ENCODE data around the gene CCAR1.
"Not testable (repeated sequence)": the region's sequence is repeated elsewhere in the genome, so short reads cannot be mapped to it uniquely, and the experiment has no call there.

Gene CCAR1

GRCh38 chr10:68720793-68721672, at the start of gene CCAR1:
CCAR1 (plus strand) TSS chr10:68721239; CDS start chr10:68722505, 1,266 bp downstream.
- DNase-seq: peak; percentile 98

- no peak for DNase-seq
These were observed 36.6 kb upstream of the CCAR1 start for GRCh38 chr10:68684413-68684812.

GRCh38 chr10:68696018-68696417, 25.0 kb upstream of the CCAR1 start:
- DNase-seq: no peak

- DNase-seq: no peak
These were observed 23.9 kb upstream of the CCAR1 start for GRCh38 chr10:68697106-68697505.

GRCh38 chr10:68700197-68700596, 20.8 kb upstream of the CCAR1 start:
- DNase-seq: no peak

GRCh38 chr10:68705548-68705947, 15.5 kb upstream of the CCAR1 start:
- no peak for DNase-seq

- DNase-seq: not testable (repeated sequence)
These were observed 12.1 kb upstream of the CCAR1 start for GRCh38 chr10:68708987-68709386.

- DNase-seq: not testable (repeated sequence)
These were observed 8.0 kb upstream of the CCAR1 start for GRCh38 chr10:68713065-68713464.

GRCh38 chr10:68717435-68717834, 3.6 kb upstream of the CCAR1 start:
- DNase-seq: no peak

GRCh38 chr10:68721673-68722335, 765 bp downstream of the CCAR1 start:
- no peak for DNase-seq

- DNase-seq: no peak
These were observed 4.0 kb downstream of the CCAR1 start for GRCh38 chr10:68725016-68725415.

- no peak for DNase-seq
These were observed 6.1 kb downstream of the CCAR1 start for GRCh38 chr10:68727146-68727545.

- DNase-seq: no peak
These were observed 11.6 kb downstream of the CCAR1 start for GRCh38 chr10:68732651-68733050.

- no peak for DNase-seq
These were observed 13.3 kb downstream of the CCAR1 start for GRCh38 chr10:68734349-68734748.

- no peak for DNase-seq
These were observed 14.1 kb downstream of the CCAR1 start for GRCh38 chr10:68735119-68735518.

GRCh38 chr10:68735739-68736138, 14.7 kb downstream of the CCAR1 start:
- DNase-seq: not testable (repeated sequence)

GRCh38 chr10:68740676-68741075, 19.6 kb downstream of the CCAR1 start:
- DNase-seq: not testable (repeated sequence)

GRCh38 chr10:68742397-68742796, 21.4 kb downstream of the CCAR1 start:
- DNase-seq: no peak

GRCh38 chr10:68752711-68753350, 31.8 kb downstream of the CCAR1 start:
- DNase-seq: no peak

GRCh38 chr10:68756246-68756645, 35.2 kb downstream of the CCAR1 start:
- no peak for DNase-seq

- DNase-seq: no peak
These were observed 35.7 kb downstream of the CCAR1 start for GRCh38 chr10:68756766-68757165.

- DNase-seq: no peak
These were observed 38.3 kb downstream of the CCAR1 start for GRCh38 chr10:68759223-68759863.

- no peak for DNase-seq
These were observed 38.9 kb downstream of the CCAR1 start for GRCh38 chr10:68759967-68760366.
